GM19328 (cell line): ENCODE measurements around the gene FER.
"Not testable (repeated sequence)": the region's sequence is repeated elsewhere in the genome, so short reads cannot be mapped to it uniquely, and the experiment has no call there.

ENCODE experiments used
- ATAC-seq: cut with Tn5 transposase; IDR thresholded peaks from one replicate; pipeline ENCODE4 v1.9.1; 2021; ENCODE audit warnings: mild to moderate bottlenecking, moderate library complexity; ENCODE audit not compliant: unreplicated experiment

Gene FER

DNA sequence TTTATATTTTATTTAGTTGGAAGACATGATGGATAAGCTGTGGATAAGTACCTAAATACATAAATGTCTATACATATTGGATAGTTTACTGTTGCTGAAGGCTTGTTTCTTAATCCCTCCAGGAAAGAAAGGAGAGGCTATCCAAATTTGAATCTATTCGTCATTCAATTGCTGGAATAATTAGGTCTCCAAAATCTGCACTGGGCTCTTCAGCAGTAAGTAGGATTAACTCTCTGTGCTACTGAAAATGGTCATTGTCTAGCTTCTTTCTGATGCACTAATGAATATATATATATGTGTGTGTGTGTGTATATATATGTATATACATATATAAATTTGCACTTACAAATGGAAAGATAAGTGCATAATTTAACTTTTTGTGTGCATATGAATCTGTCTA is 198.3 kb downstream of the FER start:
- ATAC-seq, result no peak

DNA sequence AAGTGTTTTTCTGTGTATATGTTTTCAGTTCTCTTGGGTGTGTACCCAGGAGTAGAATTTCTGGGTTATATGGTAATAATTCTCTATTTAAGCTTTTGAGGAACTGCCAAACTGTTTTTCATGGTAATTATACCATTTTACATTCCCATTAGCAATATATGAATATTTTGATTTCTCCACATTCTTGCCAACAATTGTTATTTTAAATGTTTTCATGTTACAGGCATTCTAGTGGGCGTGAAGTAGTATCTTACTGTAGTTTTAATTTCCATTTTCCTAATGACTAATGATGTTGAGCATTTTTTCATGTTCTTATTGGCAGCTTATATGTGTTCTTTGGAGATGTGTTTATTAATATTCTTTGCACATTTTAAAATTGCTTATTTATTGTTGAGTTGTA is 199.5 kb downstream of the FER start:
- no peak for ATAC-seq

DNA sequence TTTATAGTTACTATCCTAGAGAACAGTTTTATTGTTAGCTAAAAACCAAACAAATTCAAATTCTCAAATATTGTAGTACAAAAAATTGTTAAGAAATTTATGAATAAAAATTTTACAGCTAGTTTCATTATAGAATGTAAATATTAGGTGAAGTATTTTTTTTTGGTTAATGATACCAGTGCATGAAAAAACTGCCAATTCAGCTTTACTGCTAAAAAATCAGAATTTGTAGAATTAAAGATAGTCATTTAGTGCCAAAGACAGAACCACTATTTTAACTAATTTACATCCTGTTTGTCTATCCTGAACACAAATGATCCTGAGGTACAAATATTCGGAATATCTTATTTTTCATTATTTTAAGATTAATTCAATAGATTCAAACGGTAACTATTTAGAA is 202.6 kb downstream of the FER start:
- no peak for ATAC-seq

DNA sequence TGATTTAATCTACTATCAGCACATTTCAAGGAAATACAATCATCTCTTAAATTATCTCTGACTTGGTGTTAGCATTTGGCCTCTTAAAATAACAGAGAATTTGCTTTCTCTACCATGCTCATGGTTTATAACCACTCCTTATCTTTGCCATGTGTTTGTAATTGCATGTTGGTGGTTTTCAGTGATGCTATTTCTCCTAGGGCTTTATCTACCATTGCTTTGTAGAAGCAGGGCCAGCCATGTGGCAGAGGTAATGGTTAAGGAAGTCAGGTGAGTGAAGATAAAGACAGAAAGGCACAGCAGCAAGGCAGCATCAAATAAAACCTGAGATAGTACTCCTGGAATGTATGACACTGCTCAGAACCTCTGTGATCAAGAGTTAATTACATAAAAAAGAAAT is 206.2 kb downstream of the FER start:
- ATAC-seq, result no peak

DNA sequence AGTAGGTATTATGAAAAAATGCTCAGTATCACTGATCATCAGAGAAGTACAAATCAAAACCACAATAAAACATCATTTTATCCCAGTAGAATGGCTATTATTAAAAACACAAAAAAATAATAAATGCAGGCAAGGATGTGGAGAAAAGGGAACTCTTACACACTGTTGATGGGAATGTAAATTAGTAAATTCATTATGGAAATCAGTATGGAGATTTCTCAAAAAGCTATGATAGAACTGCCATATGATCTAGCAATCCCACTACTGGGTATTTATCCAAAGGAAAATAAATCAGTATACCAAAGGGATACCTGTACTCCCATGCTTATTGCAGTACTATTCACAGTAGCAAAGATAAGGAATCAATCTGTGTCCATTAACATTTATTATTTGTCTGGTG is 209.6 kb downstream of the FER start:
- no peak for ATAC-seq

DNA sequence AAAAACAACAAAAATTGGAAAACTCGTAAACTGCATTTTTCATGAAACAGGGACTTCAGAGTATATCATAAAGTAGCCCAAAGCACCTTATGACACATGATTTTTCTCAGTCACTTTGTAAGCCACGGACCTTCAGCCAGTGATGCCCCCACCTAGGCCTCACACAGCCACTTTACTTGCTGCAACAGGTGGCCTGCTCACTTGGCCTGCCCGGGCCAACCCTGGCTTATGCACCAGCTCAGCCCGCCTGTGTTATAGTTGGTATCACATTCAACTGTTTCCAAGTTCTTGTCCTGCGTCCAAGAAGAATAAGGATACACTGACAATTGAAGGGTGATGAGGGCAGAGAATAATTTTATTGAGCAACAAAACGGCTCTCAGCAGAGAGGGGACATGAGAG is 219.2 kb downstream of the FER start:
- no peak for ATAC-seq

DNA sequence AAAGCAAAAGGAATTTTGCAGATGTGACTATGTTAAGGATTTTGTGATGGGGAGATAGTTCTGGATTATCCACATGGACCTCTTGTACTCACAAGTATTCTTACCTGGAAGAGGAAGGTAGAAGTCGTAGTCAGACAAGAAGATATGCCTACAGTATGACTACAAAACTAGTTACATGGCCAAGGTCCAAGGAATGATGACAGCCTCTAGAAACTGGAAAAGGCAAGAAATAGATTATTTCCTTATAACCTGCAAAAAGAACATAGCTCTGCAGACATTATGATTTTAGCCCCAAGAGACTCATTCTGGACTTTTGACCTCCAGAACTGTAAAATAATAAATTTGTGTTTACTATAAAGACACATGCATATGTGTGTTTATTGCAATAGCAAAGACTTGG is 226.9 kb downstream of the FER start:
- ATAC-seq, result no peak

DNA sequence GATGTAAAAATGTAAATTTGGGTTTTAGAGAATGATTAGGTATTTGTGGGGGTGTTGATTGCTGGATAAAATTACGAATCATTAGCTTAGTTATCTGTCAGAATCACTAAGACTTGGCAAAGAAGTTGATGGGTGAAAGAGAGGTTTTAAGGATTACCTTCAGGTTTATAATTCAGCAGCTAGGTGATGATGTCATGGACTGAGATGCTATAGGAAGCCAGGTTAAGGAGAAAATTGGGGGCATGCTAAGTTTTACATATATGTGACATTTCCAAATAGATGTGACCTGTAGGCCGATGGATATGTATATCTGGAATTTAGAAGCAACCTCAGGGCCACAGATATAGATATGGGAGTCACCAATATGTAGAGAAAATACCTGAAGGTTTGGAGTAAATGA is 228.0 kb downstream of the FER start:
- ATAC-seq, result no peak

DNA sequence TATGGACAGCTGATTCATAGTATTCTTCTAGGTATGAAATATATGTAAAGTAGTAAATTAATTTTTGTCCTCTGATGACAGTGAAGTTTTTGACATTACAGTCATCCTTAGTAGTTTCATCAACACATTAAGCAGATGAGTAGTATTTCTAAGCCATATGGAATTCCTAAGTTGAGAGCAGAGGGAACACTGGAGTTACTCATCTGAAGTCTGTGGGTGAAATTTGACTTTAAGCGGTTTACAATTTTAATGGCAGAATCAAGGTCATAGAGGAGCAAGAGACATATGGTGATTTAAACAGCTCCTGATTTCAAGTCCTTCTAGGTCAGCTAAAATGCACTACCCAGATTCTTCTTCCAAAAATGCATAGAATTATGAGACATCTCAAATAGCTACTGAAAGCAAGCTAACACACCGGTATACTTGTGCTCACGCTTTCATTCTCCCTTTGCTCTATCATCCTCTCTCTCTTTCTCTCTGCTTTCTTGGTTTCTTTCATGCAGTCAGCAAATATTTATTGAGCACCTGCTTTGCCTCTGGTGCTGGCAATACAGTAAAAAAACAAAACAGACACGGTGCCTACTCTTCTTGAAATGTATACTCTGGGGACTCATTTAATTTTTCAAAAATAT is 235.9 kb downstream of the FER start:
- ATAC-seq, result no peak

DNA sequence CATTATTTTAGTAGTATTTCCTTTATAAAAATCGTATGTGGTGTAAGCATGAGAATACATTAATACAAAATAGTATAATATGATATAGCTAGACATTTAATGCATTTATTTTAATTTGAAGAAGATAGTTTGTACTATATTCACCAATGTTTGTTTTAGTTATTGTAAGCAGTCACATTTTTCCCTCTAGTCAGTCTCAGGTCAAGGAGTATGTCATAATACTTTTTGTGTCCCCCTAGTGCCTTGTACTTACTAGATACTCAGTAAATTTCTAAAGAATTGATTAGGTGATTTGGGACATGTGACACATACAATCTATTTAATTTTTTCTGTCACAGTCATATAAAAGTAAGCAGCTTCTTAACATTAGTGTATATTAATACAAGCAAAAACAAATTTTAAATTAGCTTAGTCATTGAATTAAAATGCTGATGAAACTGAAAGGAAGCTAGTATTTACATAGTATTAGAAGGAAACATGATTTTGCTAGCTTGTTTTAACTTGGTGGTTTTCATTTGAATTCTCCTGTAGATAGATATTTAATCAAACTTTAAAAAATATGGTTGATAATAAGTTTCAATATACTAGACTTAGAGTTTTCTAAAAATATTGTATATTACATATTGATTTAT is 242.2 kb downstream of the FER start:
- ATAC-seq, result no peak

DNA sequence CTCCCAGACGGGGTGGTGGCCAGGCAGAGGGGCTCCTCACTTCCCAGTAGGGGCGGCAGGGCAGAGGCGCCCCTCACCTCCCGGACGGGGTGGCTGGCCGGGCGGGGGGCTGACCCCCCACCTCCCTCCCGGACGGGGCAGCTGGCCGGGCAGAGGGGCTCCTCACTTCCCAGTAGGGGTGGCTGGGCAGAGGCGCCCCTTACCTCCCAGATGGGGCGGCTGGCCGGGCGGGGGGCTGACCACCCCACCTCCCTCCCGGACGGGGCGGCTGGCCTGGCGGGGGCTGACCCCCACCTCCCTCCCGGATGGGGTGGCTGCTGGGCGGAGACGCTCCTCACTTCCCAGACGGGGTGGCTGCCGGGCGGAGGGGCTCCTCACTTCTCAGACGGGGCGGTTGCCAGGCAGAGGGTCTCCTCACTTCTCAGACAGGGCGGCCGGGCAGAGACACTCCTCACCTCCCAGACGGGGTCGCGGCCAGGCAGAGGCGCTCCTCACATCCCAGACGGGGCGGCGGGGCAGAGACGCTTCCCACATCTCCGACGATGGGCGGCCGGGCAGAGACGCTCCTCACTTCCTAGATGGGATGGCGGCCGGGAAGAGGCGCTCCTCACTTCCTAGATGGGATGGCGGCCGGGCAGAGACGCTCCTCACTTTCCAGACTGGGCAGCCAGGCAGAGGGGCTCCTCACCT is 244.8 kb downstream of the FER start:
- not testable (repeated sequence) for ATAC-seq

DNA sequence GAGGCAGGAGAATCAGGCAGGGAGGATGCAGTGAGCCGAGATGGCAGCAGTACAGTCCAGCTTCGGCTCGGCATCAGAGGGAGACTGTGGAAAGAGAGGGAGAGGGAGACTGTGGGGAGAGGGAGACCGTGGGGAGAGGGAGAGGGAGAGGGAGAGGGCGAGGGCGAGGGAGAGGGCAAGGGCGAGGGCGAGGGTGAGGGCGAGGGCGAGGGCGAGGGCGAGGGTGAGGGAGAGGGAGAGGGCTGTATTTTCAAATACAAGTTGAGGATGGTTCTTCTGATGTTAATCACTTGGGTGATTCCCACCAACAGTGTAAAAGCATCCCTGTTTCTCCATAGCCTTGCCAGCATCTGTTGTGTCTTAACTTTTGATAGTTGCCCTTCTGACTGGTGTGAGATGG is 245.7 kb downstream of the FER start:
- not testable (repeated sequence) for ATAC-seq

DNA sequence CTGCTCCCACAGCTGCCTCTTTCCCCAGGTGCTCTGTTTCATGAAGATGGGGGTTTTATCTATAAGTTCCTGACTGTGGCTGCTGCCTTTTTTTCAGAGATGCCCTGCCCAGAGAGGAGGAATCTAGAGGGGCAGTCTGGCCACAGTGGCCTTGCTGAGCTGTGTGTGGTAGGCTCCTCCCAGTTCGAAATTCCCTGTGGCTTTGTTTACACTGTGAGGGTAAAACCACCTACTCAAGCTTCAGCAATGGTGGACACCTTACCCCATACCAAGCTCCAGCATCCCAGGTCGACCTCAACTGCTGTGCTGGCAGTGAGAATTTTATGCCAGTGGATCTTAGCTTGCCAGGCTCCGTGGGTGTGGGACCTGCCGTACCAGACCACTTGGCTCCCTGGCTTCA is 250.0 kb downstream of the FER start:
- no peak for ATAC-seq

DNA sequence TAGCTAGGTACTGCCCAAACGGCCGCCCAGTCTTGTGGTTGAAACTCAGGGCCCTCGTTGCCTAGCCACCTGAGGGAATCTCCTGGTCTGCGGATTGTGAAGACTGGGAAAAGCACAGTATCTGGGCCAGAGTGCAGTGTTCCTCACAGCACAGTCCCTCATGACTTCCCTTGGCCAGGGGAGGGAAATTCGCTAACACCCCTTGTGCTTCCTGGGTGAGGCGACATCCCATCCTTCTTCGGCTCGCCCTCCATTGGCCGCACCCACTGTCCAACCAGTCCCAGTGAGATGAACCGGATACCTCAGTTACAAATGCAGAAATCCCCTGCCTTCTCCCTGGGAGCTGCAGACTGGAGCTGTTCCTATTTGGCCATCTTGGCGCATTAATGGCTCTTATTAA is 250.5 kb downstream of the FER start:
- ATAC-seq, result no peak

DNA sequence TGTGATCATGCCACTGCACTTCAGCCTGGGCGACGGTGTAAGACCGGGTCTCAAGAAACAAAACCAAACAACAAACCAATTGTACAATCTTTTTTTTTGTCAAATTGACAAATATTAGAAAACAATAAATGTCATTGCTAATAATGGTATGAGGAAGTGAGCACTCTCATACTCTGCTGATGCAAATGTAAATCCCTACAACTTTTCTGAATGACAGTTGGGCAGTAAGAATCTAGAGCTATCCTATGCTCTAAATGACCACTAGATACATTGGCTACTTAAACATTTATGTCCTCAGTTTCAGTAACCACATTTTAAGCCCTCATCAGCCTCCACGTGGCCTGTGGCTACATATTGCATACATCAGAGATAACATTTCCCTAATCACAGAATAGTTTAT is 256.2 kb downstream of the FER start:
- no peak for ATAC-seq

DNA sequence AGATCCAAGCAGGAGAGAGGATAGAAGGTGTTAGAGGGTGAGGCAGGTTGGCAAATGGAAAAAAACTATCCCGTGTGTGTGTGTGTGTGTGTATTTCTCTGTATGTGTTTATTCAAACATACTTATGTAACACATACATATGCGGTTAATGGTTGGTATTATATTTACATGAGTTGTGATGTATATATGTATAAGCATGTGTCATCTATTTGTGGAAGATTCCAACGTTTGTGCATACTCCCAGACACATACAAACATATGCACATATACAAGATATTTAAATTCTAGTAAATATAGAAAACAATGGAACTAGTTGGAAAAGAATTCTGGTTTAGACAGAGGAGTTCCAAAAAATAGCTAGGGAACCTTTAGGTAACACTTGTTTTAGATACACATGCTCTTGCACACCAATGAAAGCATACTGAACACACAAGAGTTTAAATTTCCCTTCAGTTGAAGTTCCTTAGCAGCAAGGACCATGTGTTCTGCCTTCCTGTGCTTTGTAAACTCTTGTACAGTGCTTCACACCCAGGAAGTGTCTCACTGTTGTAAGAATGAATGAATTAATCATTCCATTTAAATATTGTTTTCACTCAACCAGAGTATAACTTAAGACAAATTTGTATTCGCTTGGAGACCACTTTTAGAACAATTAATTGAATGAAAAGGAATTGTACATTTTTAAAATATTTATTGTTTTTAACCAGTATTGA is 257.8 kb downstream of the FER start:
- ATAC-seq, result no peak

DNA sequence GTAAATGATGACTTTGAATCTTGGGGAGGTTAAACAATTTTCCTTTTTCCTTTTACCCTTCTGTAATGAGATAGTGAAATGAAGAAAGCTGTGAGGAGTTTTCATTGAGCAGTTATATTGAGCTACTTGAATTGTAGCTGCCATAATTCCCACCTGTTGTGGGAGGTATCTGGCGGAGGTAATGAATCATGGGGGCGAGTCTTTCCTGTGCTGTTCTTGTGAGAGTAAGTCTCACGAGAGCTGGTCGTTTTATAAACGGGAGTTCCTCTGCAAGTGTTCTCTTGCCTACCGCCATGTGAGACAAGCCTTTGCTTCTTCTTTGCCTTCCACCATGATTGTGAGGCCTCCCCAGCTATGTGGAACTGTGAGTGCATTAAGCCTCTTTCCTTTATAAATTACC is 258.4 kb downstream of the FER start:
- ATAC-seq, result no peak

DNA sequence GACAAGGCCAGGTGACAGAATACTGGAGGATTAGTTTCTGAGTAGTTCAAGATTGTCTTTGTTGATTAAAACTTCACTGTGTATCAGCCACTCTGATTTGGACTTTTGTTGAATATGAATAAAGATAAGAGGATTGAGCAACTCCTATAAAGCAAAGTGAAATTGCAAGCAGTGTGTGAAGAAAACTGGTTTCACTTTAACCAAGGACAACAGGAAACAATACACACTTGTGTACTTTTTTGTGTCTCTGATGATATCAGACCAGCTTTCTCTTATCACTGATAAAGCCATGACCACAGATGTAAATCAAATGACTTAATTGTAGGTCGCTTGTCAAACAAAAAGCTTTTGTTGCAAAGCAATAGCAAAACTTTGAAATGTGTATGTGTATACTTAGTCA is 268.6 kb downstream of the FER start:
- no peak for ATAC-seq

DNA sequence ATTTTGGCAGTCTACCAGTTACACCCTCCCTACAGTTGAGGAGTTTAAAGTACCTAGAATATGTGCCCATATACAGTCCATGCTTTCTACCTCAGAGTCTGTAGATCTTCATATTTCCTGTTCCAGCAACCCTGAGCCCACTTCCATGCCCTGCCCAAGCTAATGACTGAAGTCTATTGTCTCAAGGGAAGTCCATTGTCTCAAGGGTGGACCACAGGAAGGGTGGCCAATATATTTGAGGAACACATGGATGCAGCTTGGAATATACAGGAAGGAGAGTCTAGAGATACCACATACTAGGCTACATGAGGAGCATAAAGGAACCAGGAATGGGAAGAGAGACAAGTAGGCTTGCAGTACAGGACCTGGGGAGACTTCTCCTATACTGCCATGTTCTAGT is 274.4 kb downstream of the FER start:
- no peak for ATAC-seq

DNA sequence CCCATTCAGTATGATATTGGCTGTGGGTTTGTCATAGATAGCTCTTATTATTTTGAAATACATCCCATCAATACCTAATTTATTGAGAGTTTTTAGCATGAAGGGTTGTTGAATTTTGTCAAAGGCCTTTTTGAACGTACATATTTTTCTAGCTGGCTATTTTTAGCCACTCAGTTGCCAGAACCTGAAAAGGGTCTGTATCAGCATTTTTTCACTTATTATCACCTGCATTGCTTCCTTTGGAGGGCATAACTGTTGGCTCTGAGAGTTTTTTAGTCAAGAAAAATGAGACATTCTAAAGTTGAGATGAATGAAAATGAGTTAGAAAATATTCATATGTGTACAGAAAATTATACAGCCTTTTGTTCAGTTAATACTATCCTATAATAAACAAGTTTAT is 278.0 kb downstream of the FER start:
- ATAC-seq, result not testable (repeated sequence)

DNA sequence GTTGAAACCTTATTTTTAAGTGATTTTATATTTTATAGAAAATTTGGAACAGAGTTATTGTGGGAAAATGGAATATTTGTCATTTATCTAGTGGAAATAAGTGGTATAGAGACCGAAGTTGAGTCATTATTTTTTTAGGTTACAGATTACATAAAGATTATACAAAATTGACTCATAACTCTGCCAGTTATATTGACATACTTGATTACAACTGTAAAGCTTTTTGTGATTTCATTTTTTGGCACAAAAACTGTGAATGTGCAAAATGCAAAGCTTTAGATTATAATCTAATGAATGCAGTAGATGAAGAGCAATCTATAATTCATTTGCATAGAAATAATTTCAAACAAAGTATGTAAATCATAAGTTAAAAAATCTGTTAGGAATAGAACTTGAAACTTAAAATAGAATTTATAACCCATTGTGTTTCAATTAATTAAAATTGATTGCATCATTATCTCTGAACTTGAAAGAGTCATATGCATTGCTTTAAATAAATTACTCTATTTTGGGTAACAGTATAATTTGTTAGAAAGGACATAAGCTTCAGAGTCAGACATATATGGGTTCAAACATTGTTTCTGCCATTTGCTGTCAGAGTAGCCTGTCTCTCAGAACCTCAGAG is 280.4 kb downstream of the FER start:
- no peak for ATAC-seq
